ENCODE measurements around the gene ZNF19. TPM values are rescaled to one million over a fixed set of nuclear protein-coding genes. Genes with fewer than 3 reads are reported as not detected.
"Not testable (repeated sequence)": the region's sequence is repeated elsewhere in the genome, so short reads cannot be mapped to it uniquely, and the experiment has no call there.

The ZNF19 gene
- 2.5 TPM for polyA plus RNA-seq

DNA sequence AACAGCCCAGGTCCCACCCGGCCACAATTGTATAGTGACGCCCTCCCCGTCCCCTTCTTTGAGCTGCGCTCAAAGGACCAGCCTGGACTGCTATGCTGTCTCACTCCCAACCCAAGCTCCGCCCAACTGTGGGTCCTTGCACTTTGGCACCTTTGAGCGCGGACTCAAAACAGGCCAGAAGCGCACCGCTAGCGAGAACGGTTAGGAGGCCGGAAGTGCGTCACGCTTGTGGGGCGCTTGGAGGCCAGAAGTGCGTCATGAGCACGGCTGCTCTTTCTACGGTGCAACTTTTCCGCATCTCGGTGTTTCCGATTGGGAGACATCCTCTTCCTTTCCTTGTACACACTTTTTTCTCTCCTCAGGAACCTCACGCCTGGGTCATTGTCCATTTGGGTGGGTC is at the start of gene ZNF19:
ZNF19 (minus strand) TSS at position 203 of the 400 bp plus-strand sequence. CDS start 7,210 bp downstream, outside the sequence.
- Mint-ChIP-seq H3K4me3 (no peak within 1 kb of the TSS), H3K9me3 (peaks cover 0 to 2% (median 0%) of the 10 kb centered on the region in 3 donors), H3K27ac (no peak within 1 kb of the TSS), H3K27me3 (peaks cover 6% of the 10 kb centered on the region), H3K36me3 (no peaks in the 10 kb centered on the region), H3K4me1 (peaks cover 5 to 6% (median 6%) of the 10 kb centered on the region in 3 donors)

DNA sequence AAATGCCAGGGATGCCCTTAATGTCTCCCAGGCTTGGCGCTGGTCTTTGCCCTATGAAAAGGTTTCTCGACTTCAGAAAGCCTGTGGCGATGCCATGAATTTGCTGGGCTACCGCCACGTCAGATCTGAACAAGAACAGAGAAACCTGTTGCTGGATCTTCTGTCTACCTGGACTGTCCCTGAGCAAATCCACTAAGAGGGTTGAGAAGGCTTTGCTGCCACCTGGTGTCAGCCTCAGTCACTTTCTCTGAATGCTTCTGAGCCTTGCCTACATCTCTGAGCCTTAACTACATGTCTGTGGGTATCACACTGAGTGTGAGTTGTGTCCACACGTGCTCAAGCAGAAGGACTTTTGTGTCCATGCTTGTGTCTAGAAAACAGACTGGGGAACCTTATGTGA is 48.5 kb upstream of the ZNF19 start:
- H3K4me3 Mint-ChIP-seq: peak overlapping the region in 1 of 4 donors; percentile 6
- H3K9me3 Mint-ChIP-seq: no peaks in the 10 kb centered on the region
- H3K36me3 Mint-ChIP-seq: no peaks in the 10 kb centered on the region
- H3K27ac Mint-ChIP-seq: no peak overlapping the region
- H3K4me1 Mint-ChIP-seq: peaks cover 3 to 15% (median 12%) of the 10 kb centered on the region in 3 donors
- peaks cover 6% of the 10 kb centered on the region for H3K27me3 Mint-ChIP-seq

- Mint-ChIP-seq H3K9me3 (no peaks in the 10 kb centered on the region), H3K27ac (no peak overlapping the region), H3K4me1 (peaks cover 3 to 11% (median 8%) of the 10 kb centered on the region in 3 donors), H3K36me3 (no peaks in the 10 kb centered on the region), H3K27me3 (peaks cover 2% of the 10 kb centered on the region), H3K4me3 (peak overlapping the region in 1 of 4 donors; percentile 30)
Observed at GRCh38 chr16:71536752-71537499, 47.8 kb upstream of the ZNF19 start.

- peaks cover 17% of the 10 kb centered on the region for H3K27me3 Mint-ChIP-seq
- H3K27ac Mint-ChIP-seq: no peak overlapping the region
- peaks cover 0 to 6% (median 0%) of the 10 kb centered on the region in 3 donors for H3K4me1 Mint-ChIP-seq
- no peaks in the 10 kb centered on the region for H3K36me3 Mint-ChIP-seq
- H3K9me3 Mint-ChIP-seq: no peaks in the 10 kb centered on the region
- no peak overlapping the region for H3K4me3 Mint-ChIP-seq
Observed at GRCh38 chr16:71532366-71532765, 43.2 kb upstream of the ZNF19 start.

DNA sequence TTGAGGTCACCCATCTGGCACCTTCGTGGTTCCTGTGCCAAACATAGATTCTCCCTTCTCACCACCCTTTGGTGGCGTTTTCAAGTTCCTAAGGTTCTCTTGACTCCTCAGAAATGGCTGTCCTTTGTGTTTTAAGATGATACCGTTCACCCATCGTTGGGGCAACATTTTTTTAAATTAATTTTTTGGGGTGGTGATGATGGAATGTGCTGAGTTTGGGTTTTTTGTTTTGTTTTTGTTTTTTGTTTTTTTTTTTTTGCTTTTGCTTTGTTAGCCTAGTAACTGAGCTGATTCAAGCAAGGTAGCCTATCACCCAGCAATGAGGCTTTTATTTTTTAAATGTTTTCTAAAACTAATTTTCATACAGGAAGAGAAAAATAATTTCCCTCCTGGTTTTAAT is 39.7 kb upstream of the ZNF19 start:
- Mint-ChIP-seq H3K4me1 (peaks cover 0 to 6% (median 2%) of the 10 kb centered on the region in 3 donors), H3K9me3 (no peaks in the 10 kb centered on the region), H3K27me3 (peaks cover 35% of the 10 kb centered on the region), H3K4me3 (no peak overlapping the region), H3K36me3 (no peaks in the 10 kb centered on the region), H3K27ac (no peak overlapping the region)

GRCh38 chr16:71528257-71528656 is 39.1 kb upstream of the ZNF19 start:
- Mint-ChIP-seq H3K4me1 (peaks cover 0 to 6% (median 2%) of the 10 kb centered on the region in 3 donors), H3K27ac (no peak overlapping the region), H3K27me3 (peaks cover 37% of the 10 kb centered on the region), H3K36me3 (no peaks in the 10 kb centered on the region), H3K4me3 (no peak overlapping the region), H3K9me3 (no peaks in the 10 kb centered on the region)

DNA sequence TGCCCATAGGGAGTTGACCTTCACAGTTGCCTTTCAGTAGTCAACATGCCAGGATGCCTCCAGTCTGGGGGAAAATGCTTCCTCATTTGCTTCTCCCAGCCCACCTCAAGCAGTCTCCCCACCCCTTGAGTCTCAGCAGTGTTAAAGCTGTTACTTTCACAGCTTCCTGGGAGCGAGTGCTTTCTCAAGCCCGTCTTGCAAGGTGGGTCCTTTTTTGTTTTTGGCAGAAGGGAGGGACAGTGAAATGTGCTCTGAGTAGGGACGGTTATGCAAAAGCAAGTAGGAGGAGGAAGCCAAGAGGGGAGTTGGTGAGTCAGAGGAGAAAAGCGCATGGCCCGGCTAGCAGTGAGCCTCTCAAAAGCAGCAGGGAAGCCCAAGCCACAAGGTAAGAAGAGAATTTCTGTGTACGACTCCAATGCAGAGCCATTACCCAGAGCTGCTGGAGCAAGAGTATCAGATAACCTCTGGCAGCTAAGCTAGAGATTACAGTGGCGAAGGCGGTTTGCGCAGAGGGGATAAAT is 37.0 kb upstream of the ZNF19 start, which contains the start of gene CHST4:
CHST4 (plus strand) TSS at position 316 of the 521 bp plus-strand sequence. CDS start 10,252 bp downstream, outside the sequence.
- peaks cover 0 to 6% (median 2%) of the 10 kb centered on the region in 3 donors for H3K4me1 Mint-ChIP-seq
- peak within 1 kb of the TSS in 1 of 3 donors; percentile 36 for H3K27ac Mint-ChIP-seq
- no peaks in the 10 kb centered on the region for H3K9me3 Mint-ChIP-seq
- H3K27me3 Mint-ChIP-seq: peaks cover 39% of the 10 kb centered on the region
- no peaks in the 10 kb centered on the region for H3K36me3 Mint-ChIP-seq
- H3K4me3 Mint-ChIP-seq: no peak within 1 kb of the TSS

- Mint-ChIP-seq H3K27ac (no peak overlapping the region), H3K27me3 (peaks cover 34% of the 10 kb centered on the region), H3K4me3 (no peak overlapping the region), H3K36me3 (no peaks in the 10 kb centered on the region), H3K4me1 (peaks cover 0 to 6% (median 2%) of the 10 kb centered on the region in 3 donors), H3K9me3 (no peaks in the 10 kb centered on the region)
Observed at GRCh38 chr16:71524566-71525553, 35.7 kb upstream of the ZNF19 start.

GRCh38 chr16:71520550-71520949 is 31.4 kb upstream of the ZNF19 start:
- Mint-ChIP-seq H3K4me3 (no peak overlapping the region), H3K27me3 (peaks cover 16% of the 10 kb centered on the region), H3K36me3 (no peaks in the 10 kb centered on the region), H3K27ac (peak overlapping the region in 1 of 3 donors; percentile 34), H3K4me1 (no peaks in the 10 kb centered on the region), H3K9me3 (no peaks in the 10 kb centered on the region)

DNA sequence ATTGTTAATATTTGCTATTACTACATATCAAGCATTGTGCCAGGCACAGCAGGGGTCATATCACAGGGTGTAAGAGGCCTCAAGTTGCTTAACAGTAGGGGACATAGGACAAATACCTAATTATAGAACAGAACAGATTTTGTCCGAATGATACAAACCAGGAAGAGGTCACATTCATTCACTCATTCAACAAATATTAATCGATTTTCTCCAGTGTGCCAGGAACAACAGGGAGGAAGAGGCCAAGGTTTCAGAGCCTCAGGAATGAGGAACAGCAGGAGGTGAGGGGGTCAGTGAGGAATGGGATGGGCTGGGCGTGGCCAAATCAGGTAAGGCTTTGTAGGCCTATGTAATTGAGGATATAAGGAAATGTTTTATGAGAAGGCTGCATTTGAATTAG is 25.9 kb upstream of the ZNF19 start:
- no peaks in the 10 kb centered on the region for H3K36me3 Mint-ChIP-seq
- H3K27me3 Mint-ChIP-seq: peaks cover 12% of the 10 kb centered on the region

DNA sequence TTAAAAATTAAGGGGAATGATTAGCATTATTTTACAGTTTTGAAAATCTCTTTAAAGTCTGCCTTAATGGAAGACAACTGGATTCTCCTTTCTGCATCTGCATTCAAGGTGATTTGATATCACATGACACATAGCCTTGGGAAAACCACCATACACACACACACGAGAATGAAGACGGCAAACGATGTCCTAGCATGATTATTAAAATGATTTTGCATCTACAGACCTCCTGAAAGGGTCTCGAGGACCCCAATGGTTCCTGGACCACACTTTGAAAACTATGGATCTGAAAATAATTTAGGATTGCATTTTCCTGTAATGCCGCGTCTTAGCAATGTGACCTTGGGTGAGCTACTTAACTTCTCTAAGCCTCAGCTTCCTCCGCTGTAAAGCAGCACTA is 25.4 kb upstream of the ZNF19 start:
- H3K9me3 Mint-ChIP-seq: peaks cover 0 to 2% (median 0%) of the 10 kb centered on the region in 3 donors
- no peak overlapping the region for H3K27ac Mint-ChIP-seq
- no peaks in the 10 kb centered on the region for H3K36me3 Mint-ChIP-seq
- no peak overlapping the region for H3K4me3 Mint-ChIP-seq
- no peaks in the 10 kb centered on the region for H3K4me1 Mint-ChIP-seq
- peaks cover 14% of the 10 kb centered on the region for H3K27me3 Mint-ChIP-seq

More for the DNA sequence above, 25.9 kb upstream of the ZNF19 start:
- H3K9me3 Mint-ChIP-seq: peaks cover 0 to 2% (median 0%) of the 10 kb centered on the region in 3 donors
- no peak overlapping the region for H3K27ac Mint-ChIP-seq
- no peaks in the 10 kb centered on the region for H3K4me1 Mint-ChIP-seq
- H3K4me3 Mint-ChIP-seq: no peak overlapping the region

GRCh38 chr16:71513302-71513701 is 24.2 kb upstream of the ZNF19 start:
- Mint-ChIP-seq H3K9me3 (peaks cover 0 to 2% (median 0%) of the 10 kb centered on the region in 3 donors), H3K27ac (peak overlapping the region in 1 of 3 donors; percentile 58), H3K27me3 (peaks cover 16% of the 10 kb centered on the region), H3K36me3 (peaks cover 2% of the 10 kb centered on the region), H3K4me3 (no peak overlapping the region), H3K4me1 (no peaks in the 10 kb centered on the region)

- H3K9me3 Mint-ChIP-seq: peaks cover 0 to 2% (median 0%) of the 10 kb centered on the region in 3 donors
- no peak overlapping the region for H3K4me3 Mint-ChIP-seq
- H3K27me3 Mint-ChIP-seq: peaks cover 7% of the 10 kb centered on the region
- peaks cover 2% of the 10 kb centered on the region for H3K36me3 Mint-ChIP-seq
- H3K4me1 Mint-ChIP-seq: no peaks in the 10 kb centered on the region
- H3K27ac Mint-ChIP-seq: no peak overlapping the region
Observed at GRCh38 chr16:71507061-71507460, 17.9 kb upstream of the ZNF19 start.

DNA sequence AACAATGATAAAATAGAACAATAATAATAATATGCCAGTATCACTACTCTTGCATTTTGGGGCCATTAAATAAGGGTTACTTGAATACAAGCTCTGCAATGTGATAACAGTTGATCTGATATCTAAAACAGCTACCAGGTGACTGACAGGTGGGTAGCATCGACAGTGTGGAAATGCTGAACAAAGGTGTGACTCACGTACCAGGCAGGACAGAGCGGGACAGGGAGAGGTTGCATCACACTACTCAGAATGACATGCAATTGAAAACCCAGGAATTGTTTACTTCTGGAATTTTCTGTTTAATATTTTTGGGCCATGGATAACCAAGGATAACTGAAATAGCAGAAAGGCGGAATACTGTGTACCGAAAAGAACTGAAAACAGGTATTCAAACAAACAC is 15.8 kb upstream of the ZNF19 start:
- H3K27ac Mint-ChIP-seq: no peak overlapping the region

GRCh38 chr16:71504051-71504450 is 14.9 kb upstream of the ZNF19 start:
- H3K4me1 Mint-ChIP-seq, H3K9me3 Mint-ChIP-seq, H3K4me3 Mint-ChIP-seq, H3K36me3 Mint-ChIP-seq, H3K27ac Mint-ChIP-seq, H3K27me3 Mint-ChIP-seq: not testable (repeated sequence)

More for the DNA sequence above, 15.8 kb upstream of the ZNF19 start:
- H3K36me3 Mint-ChIP-seq: peaks cover 2% of the 10 kb centered on the region
- H3K9me3 Mint-ChIP-seq: no peaks in the 10 kb centered on the region
- peaks cover 4% of the 10 kb centered on the region for H3K27me3 Mint-ChIP-seq
- H3K4me1 Mint-ChIP-seq: no peaks in the 10 kb centered on the region
- H3K4me3 Mint-ChIP-seq: no peak overlapping the region
